Ovary (tissue), 9 donors: ENCODE data around the gene DHX38. TPM values are rescaled to one million over a fixed set of nuclear protein-coding genes. Genes with fewer than 3 reads are reported as not detected.

Experiments used
- DNase-seq, 5 donors: peaks; one replicate each; pipeline ENCODE4 v3.0.0-alpha.2; 2019 to 2020
- H3K27ac ChIP-seq, 2 donors: fragments of 200-600 bp; one replicate each; pipeline versions ENCODE4 v1.5.1 to v1.8.0; 2019 to 2022
- H3K27me3 ChIP-seq: fragments of 200-600 bp; one replicate; pipeline ENCODE4 v1.8.0; 2022
- H3K36me3 ChIP-seq: fragments of 200-600 bp; sonication (generic); one replicate; pipeline ENCODE4 v1.5.1; 2019
- H3K4me1 ChIP-seq: one replicate; pipeline ENCODE4 v1.8.1; 2013; ENCODE audit warnings: mild to moderate bottlenecking, moderate library complexity; ENCODE audit not compliant: insufficient read depth
- H3K4me3 ChIP-seq: fragments of 200-600 bp; sonication (generic); one replicate; pipeline ENCODE4 v1.5.1; 2017
- H3K9me3 ChIP-seq, 2 donors: fragments of 200-600 bp in 1 of 2; sonication (generic) in 1 of 2; one replicate each; pipeline versions ENCODE4 v1.5.1 to v1.8.1; 2013 to 2019; ENCODE audit warnings: mild to moderate bottlenecking in 1 of 2, moderate library complexity in 1 of 2
- CTCF ChIP-seq, 3 donors: fragments of 450-650 bp in 2 of 3; fragments of 200-600 bp in 1 of 3; IDR thresholded peaks; one replicate each; pipeline versions ENCODE4 v1.5.1 to v1.8.0; 2016 to 2022; ENCODE audit warnings: antibody characterized with exemption in 3 of 3, mild to moderate bottlenecking in 1 of 3
- EP300 ChIP-seq: sonication (generic); formaldehyde crosslinking; IDR thresholded peaks from one replicate; pipeline ENCODE4 v1.6.1; 2017; ENCODE audit warnings: antibody characterized with exemption
- POLR2A ChIP-seq: fragments of 450-650 bp; IDR thresholded peaks from one replicate; pipeline ENCODE4 v1.6.1; 2017; ENCODE audit warnings: antibody characterized with exemption, mild to moderate bottlenecking, moderate library complexity
- whole genome bisulfite sequencing, 3 donors: extraction: QIAGEN DNeasy Blood & Tissue Kit in 1 of 3; methylation state at CpG; one replicate each; pipeline versions ENCODE4 v1.1.5 to v1.1.7; 2013 to 2017; 5-methylcytosine and 5-hydroxymethylcytosine counted together
- intact Hi-C, 4 donors: fragments of 100-400 bp; cut with DNase I; formaldehyde crosslinking; loops; one replicate each; pipeline versions ENCODE4 v1.11.0 to v1.15.1; 2022 to 2023
- polyA plus RNA-seq, 2 donors: library from polyadenylated mRNA; stranded (reverse); fragments of 200-250 nt in 1 of 2; fragments of 350-450 nt in 1 of 2; fragmentation: Illumina TruSeq in 1 of 2; extraction: RNeasy Lipid Tissue Mini Kit (QIAGEN cat#74804) in 1 of 2; gene quantifications; one replicate each; pipeline ENCODE4 v1.2.3, GENCODE V29; 2013 to 2014
- total RNA-seq, 7 donors: library from RNA; depleted of rRNA in 2 of 7; stranded (reverse); fragments of >200 nt in 2 of 7; fragmentation: NEBNext Ultra II Directional in 3 of 7; extraction: Animal tissue kit (Norgen Biotek cat#: 25700) in 3 of 7; gene quantifications; one replicate each; pipeline versions ENCODE4 v1.1.0 to v1.2.4, GENCODE V29; 2016 to 2023
- donor health status: DM: no; HTN: no; CAD: no; lungs with moderate emphysema.
- donor health status: DM: no; HTN: no; CAD: no.
- donor health status: Bipolar disorder and iron deficiency.
- donor health status: DM: yes; HTN: yes; CAD: no.
- donor health status: DM: no; HTN: no; CAD: no.
- donor health status: DM: yes; HTN: yes; CAD: no.

The DHX38 gene
- total and polyA plus RNA-seq, 9 donors: 33.0 to 81.7 (median 59.1) TPM

DNA sequence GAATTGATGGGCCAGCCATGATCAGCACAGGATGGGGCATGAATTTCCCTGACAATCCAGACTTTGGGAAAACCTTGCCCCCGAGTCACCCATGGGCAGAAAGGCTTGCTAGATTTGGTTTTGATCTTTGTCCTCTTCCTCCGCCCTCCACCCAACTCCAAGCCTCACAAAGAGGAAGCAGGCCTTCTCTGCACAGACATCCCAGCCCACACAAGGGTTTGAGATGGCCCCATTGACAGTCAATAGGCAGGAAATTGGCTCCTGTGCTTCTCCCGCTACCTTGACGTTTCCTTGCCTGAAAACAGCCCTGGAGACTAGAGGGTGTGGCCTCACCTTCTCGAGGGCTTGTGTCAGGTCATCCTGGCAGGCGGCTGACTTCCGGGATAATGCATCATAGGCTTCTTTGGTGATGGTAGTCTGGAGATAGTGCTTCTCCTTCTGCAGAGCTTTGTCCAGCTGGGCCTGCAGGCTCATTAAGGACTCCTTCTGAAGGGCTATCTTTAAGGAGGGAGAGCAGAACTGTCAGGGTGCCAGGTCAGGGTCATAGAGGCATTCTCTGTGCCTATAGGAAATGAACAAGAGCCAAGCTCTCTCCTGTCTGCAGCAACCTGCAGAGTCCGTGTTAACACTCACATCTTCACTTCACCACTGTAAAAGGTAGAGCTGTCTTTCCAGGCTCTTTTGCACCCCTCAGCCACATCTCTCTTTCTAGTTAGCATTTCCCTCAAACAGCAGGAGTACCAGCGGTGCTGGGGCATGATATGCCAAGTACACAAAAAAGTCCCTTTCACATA lies 32.2 kb downstream of the DHX38 start:
- no peaks in the 10 kb centered on the region for H3K9me3 ChIP-seq
- WGBS, 3 donors: 77 to 81% (median 80%) methylated on average over 9 of the region's 9 CpGs
- no peak overlapping the region for H3K4me3 ChIP-seq
- no peak for TF ChIP-seq EP300
- no peak for TF ChIP-seq POLR2A
- TF ChIP-seq CTCF (IDR thresholded peaks at IDR 0.05): no peak
- intact Hi-C loops: no loop called here
- H3K27ac ChIP-seq: no peak overlapping the region
- no peaks in the 10 kb centered on the region for H3K27me3 ChIP-seq
- peaks cover 2% of the 10 kb centered on the region for H3K4me1 ChIP-seq
- DNase-seq: no peak
- no peaks in the 10 kb centered on the region for H3K36me3 ChIP-seq

GRCh38 chr16:72126429-72126765 lies 32.8 kb downstream of the DHX38 start:
- intact Hi-C loops: no loop called here
- no peak overlapping the region for H3K27ac ChIP-seq

DNA sequence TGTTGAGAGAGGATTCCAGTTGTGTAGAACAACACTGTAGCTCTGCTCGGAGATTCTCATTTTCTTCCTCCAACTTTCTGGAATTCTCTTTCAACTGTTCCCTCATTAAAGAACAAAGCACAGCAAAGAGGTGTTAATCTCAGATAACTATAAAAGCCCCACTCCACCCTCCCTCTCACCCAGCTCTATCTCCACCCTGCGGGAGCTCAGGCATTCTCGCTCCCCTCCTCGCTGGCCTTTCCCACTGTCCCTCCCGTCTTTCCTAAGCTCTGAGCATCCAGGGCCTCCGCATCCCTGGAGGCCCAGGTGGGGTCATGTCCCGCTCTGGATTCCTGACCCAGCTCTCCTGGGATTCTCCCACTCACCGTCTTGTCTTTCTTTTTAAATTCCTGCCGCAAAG lies 35.1 kb downstream of the DHX38 start:
- H3K4me1 ChIP-seq: peaks cover 2% of the 10 kb centered on the region
- no peak for DNase-seq
- no peaks in the 10 kb centered on the region for H3K27me3 ChIP-seq
- no peak for TF ChIP-seq EP300
- TF ChIP-seq CTCF (IDR thresholded peaks at IDR 0.05): no peak
- TF ChIP-seq POLR2A: no peak
- no peaks in the 10 kb centered on the region for H3K9me3 ChIP-seq
- no peak overlapping the region for H3K4me3 ChIP-seq
- intact Hi-C loops: no loop called here
- H3K27ac ChIP-seq: no peak overlapping the region
- WGBS, 3 donors: 75 to 84% (median 77%) methylated on average over 9 of the region's 9 CpGs
- H3K36me3 ChIP-seq: no peaks in the 10 kb centered on the region

More at GRCh38 chr16:72126429-72126765, 32.8 kb downstream of the DHX38 start:
- H3K4me1 ChIP-seq: peaks cover 2% of the 10 kb centered on the region
- WGBS, 3 donors: 66 to 72% (median 71%) methylated on average over 2 of the region's 2 CpGs
- DNase-seq: no peak
- no peaks in the 10 kb centered on the region for H3K36me3 ChIP-seq
- H3K9me3 ChIP-seq: no peaks in the 10 kb centered on the region
- no peaks in the 10 kb centered on the region for H3K27me3 ChIP-seq
- TF ChIP-seq CTCF (IDR thresholded peaks at IDR 0.05) (no peak), EP300 (no peak), POLR2A (no peak)
- H3K4me3 ChIP-seq: no peak overlapping the region

DNA sequence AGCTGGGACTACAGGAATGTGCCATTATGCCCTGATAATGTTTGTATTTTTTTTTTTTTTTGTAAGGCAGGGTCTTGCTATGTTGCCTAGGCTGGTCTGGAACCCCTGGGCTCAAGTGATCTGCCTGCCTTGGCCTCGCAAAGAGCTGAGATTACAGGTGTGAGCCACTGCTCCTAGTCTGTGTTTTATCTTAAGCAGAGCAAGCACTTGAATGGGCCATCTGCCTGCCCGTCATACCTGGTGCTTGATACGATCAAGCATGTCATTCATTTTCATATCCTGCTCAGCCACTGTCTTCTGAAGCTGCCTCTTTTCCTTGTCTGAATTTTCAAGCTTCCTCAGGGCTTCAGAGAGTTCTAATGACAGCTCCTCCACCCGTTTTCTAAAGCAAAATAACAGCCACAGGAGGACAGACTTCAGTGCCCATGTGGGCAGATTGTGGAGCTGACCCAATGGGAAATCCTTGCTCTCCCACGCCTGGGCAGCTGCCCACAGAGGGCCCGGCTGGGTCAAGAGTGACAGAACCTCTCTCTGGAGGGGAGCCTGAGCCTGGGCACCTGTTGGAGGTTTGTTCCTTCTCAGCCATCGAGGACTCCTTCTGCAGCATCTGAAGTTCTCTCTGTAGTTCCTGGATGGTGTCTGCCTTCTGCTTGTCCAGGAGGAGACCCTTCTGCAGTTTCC lies 36.5 kb downstream of the DHX38 start:
- Histone ChIP-seq H3K4me3 (no peak overlapping the region), H3K4me1 (no peaks in the 10 kb centered on the region), H3K27ac (no peak overlapping the region), H3K27me3 (no peaks in the 10 kb centered on the region), H3K36me3 (no peaks in the 10 kb centered on the region), H3K9me3 (no peaks in the 10 kb centered on the region)
- intact Hi-C loops: no loop called here
- 74 to 76% (median 75%) methylated on average over 6 to 7 of the region's 7 CpGs for WGBS, 3 donors
- TF ChIP-seq CTCF (IDR thresholded peaks at IDR 0.05) (no peak), EP300 (no peak)
- no peak for DNase-seq
